ENCODE results near the gene PNRC1. TPM values are rescaled to one million over a fixed set of nuclear protein-coding genes. Genes with fewer than 3 reads are reported as not detected.

PNRC1 gene
- total and polyA plus RNA-seq, 2 of the 4 experiments (the other 2 are of a cell fraction): 6.5 to 8.1 TPM

- no peaks in the 10 kb centered on the region for H4K20me1 ChIP-seq (ENCODE audit: insufficient read depth, low read length)
- no peak overlapping the region for H3K14ac ChIP-seq (replicated peaks; ENCODE audit: low read depth, low read length)
- H3K27me3 ChIP-seq (ENCODE audit: control insufficient read depth, insufficient read depth, low read length): no peaks in the 10 kb centered on the region
- ATAC-seq (ENCODE audit: low read depth) (no peak), DNase-seq (no peak)
- H4K8ac ChIP-seq (ENCODE audit: low read depth in 2 of 2, low read length in 2 of 2): no peak overlapping the region
- H3K4ac ChIP-seq (ENCODE audit: low read depth, low read length): no peak overlapping the region
- dilution Hi-C loops (cut with HindIII; ENCODE audit: low sequenced_read_pairs, unreplicated experiment) (no loop called here), intact Hi-C loops (cut with micrococcal nuclease) (no loop called here), in situ Hi-C loops (cut with MboI; ENCODE audit: low sequenced_read_pairs) (loop anchor here (25.0 kb wide), 1 partner anchor 231 kb away; the partner anchor contains the start of gene UBE2J1)
- no peaks in the 10 kb centered on the region for H3K9me1 ChIP-seq (ENCODE audit: insufficient read depth, low read length)
- H3K79me1 ChIP-seq (ENCODE audit: low read depth in 1 of 2, low read length in 2 of 2): no peaks in the 10 kb centered on the region
- no peak overlapping the region for H4K5ac ChIP-seq (ENCODE audit: low read depth, low read length)
- no peaks in the 10 kb centered on the region for H3K36me3 ChIP-seq (ENCODE audit: control insufficient read depth, insufficient read depth, low read length)
- POLR2A ChIA-PET (ENCODE audit: unreplicated experiment): no interaction called here
- H3K4me3 ChIP-seq (ENCODE audit: insufficient read depth, low read depth, low read length): no peak overlapping the region
- no peak overlapping the region for H2AK5ac ChIP-seq (ENCODE audit: low read depth, low read length)
- no peak overlapping the region for H2BK120ac ChIP-seq (ENCODE audit: low read depth, low read length)
- H2AK9ac ChIP-seq (replicated peaks; ENCODE audit: low read depth, low read length, poor library complexity): no peak overlapping the region
- CTCF ChIA-PET: no interaction called here
- no peak overlapping the region for H3K9ac ChIP-seq (ENCODE audit: low read depth, low read length)
- no peak overlapping the region for H2AFZ ChIP-seq (replicated peaks; ENCODE audit: low read length, poor library complexity)
- no peak overlapping the region for H4K91ac ChIP-seq (ENCODE audit: insufficient read depth, low read depth, low read length)
- no peak overlapping the region for H2BK5ac ChIP-seq (ENCODE audit: low read depth, low read length, poor library complexity, severe bottlenecking)
- H3K4me1 ChIP-seq (ENCODE audit: control insufficient read depth, insufficient read depth, low read length): no peaks in the 10 kb centered on the region
- 100% methylated on average over 2 of the region's 3 CpGs; no CpG with 5 or more reads in 1 of the 2 experiments for WGBS, 2 experiments (ENCODE audit: extremely low coverage in 2 of 2, insufficient read length in 1 of 2)
- H3K18ac ChIP-seq (ENCODE audit: low read depth, low read length): no peak overlapping the region
- H2BK20ac ChIP-seq (ENCODE audit: low read depth, low read length): no peak overlapping the region
- H3K9me3 ChIP-seq (ENCODE audit: control insufficient read depth, insufficient read depth, low read length): no peaks in the 10 kb centered on the region
- BruUV-seq (replicated peaks): no TSS peak
- H3K23ac ChIP-seq (ENCODE audit: low read depth, low read length): no peak overlapping the region
- no peak overlapping the region for H2BK15ac ChIP-seq (ENCODE audit: low read depth, low read length)
- H3K4me2 ChIP-seq (ENCODE audit: low read depth, low read length): no peak overlapping the region
- TF ChIP-seq CHD1 (IDR thresholded peaks at IDR 0.05; ENCODE audit: low read depth, low read length): no peak
- no peak overlapping the region for H3K56ac ChIP-seq (ENCODE audit: extremely low read depth, insufficient read depth, low read length)
- H3K27ac ChIP-seq (ENCODE audit: insufficient read depth, low read length): no peak overlapping the region
Observed at GRCh38 chr6:89131599-89131998, 51.0 kb downstream of the PNRC1 start.

All from IMR-90 (cell line).